HG03457 (cell line): ENCODE data around the gene TXNDC2.
"Not testable (repeated sequence)": the region's sequence is repeated elsewhere in the genome, so short reads cannot be mapped to it uniquely, and the experiment has no call there.

Experiments used
- ATAC-seq: cut with Tn5 transposase; IDR thresholded peaks from one replicate; pipeline ENCODE4 v1.9.1; 2021; ENCODE audit warnings: moderate number of reproducible peaks; ENCODE audit not compliant: unreplicated experiment

TXNDC2 gene

DNA sequence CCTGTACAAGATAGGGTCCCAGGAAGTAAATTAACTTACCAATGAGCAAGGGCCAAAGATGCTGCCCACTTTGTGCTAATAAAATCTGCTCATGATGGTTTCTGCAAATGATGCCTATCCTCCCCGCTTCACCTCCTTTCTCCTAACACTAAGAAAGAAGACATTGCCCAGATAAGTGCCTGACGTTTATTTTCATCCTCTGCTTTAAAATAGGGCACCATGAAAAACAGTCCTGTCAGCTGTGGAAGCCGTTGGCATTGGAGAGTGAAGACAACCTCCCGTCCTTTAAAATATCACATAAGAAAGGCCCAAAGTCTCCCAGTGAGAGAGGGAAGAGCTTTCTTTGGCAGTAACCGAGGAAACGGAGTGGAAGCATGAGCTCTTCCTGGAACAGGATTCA, 1.7 kb upstream of the TXNDC2 start:
- no peak for ATAC-seq

DNA sequence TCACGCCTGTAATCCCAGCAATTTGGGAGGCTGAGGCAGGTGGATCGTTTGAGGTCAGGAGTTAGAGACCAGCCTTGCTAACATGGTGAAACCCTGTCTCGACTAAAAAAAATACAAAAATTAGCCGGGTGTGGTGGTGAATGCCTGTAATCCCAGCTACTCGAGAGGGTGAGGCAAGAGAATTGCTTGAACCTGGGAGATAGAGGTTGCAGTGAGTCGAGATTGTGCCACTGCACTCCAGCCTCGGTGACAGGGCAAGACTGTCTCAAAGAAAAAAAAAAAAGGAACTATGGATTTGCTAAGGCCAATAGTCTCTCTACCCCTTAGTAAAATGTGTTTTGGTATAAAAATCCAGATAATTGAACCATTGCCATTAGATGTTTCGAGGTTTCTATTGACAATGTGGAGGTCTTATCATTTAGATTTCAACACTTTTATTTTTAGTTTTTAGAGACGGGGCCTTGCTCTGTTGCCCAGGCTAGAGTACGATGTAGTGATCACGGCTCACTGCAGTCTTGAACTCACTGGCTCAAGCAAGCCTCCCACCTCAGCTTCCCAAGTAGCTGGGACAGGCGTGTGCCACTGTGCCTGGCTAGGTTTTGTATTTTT, 1.1 kb upstream of the TXNDC2 start:
- ATAC-seq, result no peak

DNA sequence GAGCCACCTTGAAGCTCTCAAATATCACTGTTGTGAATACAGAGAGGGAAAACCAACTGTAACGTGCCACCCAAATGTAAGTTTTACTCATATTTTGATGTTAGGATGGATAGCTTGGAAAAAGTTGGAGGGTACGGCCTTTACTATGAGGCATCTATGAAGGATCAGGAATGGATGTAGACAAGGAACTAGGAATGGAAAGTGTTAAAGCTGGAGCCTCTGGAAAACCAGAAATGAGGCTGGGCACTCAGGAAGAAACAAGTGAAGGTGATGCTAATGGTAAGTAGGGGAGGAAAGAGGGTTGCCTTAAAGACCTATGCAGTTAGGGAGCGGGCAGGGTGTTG, 204 bp downstream of the TXNDC2 start:
- no peak for ATAC-seq

DNA sequence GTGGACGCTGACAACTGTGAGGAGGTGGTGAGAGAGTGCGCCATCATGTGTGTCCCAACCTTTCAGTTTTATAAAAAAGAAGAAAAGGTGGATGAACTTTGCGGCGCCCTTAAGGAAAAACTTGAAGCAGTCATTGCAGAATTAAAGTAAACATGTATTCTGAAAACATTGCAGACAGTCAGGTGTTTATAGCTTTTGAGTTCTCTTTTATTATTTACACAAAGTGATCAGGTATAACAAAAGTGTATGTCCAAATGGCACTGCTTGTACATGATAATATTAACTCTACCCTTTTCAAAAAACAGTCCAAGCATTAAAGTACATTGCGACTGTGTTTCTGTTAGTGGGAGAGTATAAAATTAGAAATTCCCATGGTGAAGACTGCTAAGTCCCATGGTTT, 2.2 kb downstream of the TXNDC2 start:
- ATAC-seq, result no peak

DNA sequence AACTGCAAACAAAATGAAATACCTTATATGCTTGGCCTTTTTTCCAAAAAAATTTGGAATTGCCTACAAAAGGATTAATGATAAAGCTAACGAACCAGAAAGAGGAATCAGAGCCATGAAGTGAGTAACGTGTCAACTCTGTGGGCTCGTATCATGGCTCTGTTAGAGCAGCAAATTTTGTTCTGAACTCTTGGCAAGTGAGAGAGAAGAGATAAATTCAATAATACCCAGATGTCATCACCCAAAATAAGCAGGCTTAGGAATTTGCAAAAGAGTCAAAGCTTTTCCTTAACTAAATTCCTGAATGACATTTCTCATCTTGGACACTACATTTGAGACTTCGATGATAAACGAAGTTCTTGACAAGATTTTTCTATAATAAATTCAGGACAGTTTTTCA, 4.4 kb downstream of the TXNDC2 start:
- no peak for ATAC-seq

DNA sequence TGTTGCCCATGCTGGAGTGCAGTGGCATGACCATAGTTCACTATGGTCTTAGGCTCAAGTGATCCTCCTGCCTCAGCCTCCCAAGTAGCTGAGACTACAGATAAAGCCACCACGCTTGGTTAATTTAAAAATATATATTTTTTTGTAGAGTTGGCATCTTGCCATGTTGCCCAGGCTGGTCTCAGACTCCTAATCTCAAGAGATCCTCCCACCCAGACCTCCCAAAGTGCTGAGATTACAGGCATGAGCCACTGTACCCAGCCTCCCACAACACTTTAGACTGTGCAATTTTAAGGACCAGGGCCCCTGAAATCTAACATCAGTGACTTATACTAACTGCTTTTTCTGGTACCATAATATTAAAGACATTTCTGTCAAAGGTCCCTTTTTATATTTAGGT, 5.2 kb downstream of the TXNDC2 start:
- no peak for ATAC-seq

DNA sequence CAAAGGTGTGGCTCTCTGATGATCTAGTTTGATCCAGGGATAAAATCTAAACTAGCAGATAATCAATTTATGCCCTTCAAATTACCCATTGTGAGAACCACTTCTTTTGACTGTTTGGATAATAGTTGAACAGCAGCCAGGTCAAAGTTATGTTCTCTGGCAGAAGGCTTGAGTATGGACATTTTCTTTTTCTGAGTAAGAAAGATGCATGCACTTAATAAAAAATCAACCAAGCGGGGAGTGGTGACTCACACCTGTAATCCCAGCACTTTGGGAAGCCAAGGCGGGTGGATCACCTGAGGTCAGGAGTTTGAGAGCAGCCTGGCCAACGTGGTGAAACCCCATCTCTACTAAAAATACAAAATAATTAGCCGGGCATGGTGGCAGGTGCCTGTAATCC, 5.7 kb downstream of the TXNDC2 start:
- ATAC-seq, result not testable (repeated sequence)

DNA sequence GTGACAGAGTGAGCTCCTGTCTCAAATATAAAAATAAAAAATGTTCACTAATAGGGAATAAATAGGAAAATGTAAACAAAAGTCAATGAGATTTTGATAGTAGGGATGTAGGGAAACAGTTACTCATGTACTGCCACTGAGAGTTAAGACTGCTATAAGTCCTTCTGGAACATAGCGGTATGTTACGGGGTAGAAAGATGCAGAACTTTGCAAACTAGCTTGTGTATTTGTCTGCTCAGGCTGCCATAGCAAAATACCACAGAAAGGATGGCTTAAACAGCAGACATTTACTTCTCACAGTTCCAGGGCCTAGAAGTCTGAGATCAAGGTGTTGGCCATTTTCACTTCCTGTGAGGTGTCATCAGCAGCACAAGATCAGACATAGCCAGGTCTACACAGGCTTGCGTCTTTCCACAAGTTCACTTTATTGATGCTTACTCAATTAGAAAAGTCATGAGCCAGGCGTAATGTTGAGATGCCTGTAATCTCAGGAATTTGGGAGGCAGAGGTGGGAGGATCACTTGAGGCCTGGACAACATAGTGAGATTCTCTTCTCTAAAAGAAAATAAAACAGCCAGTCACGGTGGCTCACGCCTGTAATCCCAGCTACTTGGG, 8.8 kb downstream of the TXNDC2 start:
- ATAC-seq, result no peak

DNA sequence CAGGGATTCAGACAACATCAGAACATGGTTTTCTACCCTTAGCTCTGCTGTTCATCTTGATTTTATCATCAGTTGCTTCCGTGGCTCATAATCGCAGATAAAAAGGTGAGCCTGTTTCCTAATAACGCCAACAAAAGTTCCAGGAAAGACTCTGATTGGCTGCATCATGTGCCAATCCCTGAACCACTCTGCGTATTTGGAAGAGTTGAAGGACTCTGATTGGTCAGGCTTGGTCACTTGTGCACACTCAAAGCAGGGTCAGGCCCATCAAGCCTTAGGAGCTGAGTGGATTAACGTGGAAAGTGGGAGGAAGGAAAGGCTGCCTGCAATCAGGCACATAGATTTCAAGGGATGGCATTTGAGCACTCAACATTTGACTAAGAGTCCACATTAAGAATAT, 11.4 kb downstream of the TXNDC2 start:
- ATAC-seq, result no peak

DNA sequence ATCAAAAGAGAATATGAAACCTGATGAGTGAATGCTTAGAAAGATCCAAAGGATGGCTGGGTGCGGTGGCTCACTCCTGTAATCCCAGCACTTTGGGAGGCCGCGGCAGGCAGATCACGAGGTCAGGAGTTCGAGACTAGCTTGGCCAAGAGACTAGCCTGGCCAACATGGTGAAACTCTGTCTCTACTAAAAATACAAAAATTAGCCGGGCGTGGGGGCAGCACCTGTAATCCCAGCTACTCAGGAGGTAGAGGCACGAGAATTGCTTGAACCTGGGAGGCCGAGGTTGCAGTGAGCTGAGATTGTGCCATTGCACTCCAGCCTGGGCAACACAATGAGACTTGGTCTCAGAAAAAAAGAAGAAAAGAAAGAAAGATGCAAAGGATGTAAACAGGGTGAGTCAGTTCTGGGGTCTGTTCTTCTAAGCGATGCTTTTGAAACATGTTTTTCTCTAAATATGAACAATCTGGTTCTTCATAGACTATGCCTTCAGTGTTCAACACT, 12.1 kb downstream of the TXNDC2 start:
- not testable (repeated sequence) for ATAC-seq

DNA sequence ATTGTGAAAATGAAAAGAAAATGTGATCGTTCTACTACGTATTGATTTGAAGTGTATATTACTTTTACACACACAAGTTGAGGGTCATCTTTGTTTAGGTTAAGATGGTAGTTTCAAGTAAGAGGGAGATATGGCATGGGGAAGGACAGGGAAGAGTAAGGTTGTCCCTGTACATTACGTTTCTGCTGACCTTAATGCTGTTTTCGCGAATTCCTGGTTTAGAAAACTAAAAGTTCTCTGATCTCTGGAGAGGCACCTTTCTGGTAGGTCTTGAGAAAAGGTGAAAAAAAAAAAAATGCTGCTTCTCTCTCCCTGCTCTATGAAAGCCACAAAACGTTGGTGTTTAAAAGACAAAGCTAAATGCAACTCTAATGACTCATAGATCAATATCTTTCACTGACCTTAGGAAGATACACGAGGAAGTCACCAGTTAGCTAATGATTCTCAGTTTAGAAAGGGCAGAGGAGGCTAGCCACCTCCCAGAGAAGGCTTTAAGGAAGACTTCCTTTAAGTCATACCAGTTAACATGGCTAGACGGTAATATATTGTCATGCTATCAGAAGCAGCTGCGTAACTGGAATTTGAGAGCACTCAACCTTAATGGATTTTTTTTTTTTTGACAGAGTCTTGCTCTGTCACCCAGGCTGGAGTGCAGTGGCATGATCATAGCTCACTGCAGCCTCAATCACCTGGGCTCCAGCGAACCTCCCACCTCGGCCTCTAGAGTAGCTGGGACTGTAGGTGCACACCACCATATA, 13.2 kb downstream of the TXNDC2 start:
- no peak for ATAC-seq

DNA sequence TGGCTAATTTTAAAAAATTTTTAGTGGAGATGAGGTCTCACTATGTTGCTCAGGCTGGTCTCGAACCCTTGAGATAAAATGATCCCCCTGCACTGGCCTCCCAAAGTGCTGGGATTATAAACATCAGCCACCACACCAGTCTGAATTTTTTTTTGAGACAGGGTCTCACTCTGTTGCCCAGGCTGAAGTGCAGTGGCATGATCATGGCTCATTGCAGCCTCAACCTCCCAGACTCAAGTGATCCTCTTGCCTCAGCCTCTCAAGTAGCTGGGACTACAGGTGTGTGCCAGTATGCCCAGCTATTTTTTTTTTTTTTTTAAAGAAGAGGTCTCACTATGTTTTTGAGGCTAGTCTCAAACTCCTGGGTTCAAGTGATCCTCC, 13.8 kb downstream of the TXNDC2 start:
- not testable (repeated sequence) for ATAC-seq

DNA sequence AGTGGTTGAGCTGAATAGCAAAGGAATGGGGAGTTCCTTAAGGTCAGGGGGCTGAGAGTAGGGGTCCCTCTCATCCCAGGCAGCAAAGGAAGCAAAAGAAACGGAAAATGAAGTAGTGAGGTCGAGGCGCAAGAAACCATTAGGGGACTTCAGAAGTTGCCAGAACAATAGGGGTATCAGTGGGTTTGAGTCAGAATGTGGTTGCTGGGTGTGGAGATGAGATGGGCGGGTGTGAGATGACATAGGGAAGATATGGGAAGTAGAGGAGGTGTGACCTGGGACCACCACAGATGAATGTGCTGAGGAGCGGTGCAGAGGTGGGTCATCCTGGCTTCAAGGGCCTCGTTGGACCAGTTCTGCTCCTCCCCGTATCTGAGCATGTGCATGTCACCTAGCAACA, 14.9 kb downstream of the TXNDC2 start:
- no peak for ATAC-seq

DNA sequence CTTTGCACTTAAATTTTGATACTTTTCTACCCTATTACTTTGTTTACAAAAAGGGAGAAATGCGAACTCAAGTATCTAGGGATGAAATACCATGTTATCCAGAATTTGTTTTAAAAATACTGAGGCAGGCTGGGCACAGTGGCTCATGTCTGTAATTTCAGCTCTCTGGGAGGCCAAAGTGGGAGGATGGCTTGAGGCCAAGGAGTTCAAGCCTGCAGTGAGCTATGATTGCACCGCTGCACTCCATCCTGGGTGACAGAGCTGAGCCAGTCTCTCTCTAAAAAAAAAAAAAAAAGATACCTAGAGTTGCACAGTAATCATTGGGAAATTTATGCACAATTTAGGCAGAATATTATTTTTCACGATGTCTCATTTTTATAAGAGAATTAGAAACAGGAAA, 15.6 kb downstream of the TXNDC2 start:
- ATAC-seq, result no peak

DNA sequence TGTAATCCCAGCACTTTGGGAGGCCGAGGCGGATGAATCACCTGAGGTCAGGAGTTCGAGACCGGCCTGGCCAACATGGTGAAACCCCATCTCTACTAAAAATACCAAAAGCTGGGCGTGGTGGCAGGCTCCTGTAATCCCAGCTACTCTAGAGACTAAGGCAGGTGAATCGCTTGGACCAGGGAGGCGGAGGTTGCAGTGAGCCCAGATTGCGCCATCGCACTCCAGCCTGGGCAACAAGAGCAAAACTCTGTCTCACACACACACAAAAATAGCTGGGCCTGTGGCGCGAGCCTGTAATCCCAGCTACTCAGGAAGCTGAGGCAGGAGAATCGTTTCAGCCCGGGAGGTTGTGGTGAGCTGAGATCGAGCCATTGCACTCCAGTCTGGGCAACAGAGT, 16.5 kb downstream of the TXNDC2 start:
- ATAC-seq, result not testable (repeated sequence)

DNA sequence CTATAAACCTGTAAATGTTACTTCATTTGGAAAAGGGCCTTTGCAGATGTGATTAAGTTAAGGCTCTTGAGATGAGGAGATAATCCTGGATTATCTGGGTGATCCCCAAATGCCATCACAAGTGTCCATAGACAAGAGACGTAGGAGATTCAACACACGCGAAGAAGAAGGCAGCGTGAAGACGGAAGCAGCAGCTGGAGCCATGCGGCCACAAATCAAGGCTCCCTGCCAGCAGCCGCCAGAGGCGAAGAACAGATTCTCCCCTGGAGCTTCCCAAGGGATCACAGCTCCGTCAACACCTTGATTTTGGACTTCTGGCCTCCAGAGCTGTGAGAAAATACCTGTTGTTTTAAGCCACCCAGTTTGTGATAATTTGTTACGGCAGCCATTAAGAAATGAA, 17.1 kb downstream of the TXNDC2 start:
- ATAC-seq, result no peak

DNA sequence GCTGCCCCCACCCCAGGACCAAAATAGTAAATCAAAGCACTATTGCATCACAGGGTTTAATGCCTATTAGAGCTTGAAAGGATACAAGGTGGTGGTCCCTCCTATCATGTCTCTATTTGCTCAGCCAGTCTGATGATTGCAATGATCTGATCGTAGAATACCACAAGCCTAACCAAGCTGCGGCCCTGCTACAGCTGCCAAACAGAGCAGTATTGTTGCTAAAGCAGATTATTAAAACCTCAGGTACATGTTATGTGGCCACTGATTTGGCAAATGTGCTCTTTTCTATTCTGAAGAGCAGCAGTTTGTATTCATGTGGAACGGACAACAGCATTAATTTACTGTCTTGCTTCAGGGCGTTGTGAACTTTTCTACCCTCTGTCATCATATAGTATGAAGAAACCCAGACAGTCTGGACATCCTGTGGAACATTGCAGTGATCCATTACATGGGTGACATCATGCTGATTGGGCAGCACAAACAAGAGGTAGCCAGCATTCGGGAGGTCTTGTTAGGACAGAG, 19.7 kb downstream of the TXNDC2 start:
- ATAC-seq, result no peak

DNA sequence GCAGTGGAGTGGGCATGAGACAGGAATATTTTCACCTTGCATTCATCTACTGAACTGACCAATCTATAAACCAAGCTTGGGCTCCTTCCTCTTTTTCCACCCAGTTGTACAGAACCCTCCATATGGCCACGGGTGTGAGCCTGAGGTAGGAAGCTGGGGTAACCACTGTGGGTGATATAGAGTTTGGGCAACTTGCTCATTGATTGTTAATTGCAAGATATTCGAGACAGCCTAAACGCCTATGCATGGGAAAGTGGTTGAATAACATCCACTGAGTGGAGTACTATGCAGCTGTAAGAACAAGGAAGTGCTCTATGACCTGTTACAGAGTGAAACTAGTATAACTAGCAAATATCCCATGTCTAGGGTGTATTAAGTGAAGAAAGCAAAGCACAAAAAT, 20.7 kb downstream of the TXNDC2 start:
- no peak for ATAC-seq

DNA sequence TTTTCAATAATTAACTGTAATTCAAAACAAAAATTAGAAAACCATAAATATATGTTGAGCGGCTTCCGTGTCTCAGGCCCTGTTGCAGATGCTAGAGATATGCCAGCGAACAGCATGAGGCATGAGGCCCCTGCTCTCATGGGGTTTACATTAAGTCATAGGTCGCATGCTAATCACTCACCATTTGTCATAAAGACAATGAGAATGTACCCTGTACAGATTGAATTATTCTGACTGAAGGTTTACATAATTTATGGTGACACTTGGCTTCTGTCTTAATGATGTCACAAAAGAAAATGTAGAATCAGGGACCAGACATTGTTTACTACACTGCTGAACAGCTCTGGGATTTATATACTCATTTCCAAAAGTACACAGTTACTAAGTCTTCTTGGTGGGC, 22.1 kb downstream of the TXNDC2 start:
- no peak for ATAC-seq

DNA sequence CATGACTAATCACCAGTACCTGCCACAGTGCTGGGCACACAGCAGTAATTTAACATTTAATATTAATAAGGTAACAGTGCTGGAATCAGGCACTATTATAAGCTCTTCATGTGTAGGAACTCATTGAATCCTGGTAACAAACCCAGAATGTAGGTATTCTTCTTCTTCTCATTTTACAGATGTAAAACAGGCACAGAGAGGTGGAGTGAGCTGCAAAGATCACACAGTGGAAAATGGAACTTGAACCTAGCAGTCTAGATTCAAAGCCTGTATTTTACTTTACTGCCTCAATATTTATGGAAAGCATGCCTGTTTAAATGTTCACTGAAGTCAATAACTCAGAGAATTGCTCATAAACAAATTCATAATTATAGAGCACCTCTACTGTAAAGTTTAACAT, 24.3 kb downstream of the TXNDC2 start:
- ATAC-seq, result no peak

DNA sequence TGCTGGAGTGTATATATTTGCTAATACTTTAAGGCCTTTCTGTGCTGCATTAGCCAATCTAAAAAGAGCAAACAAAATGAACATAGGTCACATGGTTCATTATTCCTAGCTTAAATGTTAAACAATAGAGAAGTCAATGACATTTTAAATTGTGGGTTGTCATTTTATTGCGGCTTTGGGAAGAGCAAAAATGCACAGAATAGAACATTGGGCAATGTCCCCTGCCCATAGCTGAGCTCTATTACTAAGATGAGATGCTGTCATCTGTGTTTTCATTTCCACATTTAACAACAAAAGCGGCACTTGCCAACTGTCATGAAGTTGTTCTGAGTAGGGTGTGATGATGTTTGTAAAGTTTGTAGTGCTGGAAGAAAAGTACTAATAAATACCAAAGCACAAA, 24.9 kb downstream of the TXNDC2 start:
- no peak for ATAC-seq

DNA sequence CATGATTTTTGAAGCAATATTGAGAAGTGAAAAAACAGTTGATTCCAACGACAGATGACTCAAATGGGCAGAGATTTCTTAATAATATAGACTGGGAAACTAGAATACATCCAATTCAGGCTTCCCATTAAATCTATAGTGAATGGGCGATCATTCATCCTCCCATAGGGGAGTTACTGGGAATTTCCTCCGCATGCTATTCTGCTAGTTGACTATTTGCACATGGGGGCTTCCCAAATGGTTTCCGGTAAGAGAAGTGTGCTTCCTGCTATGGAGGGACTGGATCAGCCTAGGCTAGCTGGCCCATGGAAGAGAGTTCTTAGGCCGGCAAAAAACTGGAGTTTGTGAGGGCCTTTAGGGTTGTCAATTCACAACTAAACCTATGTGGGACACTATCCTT, 25.5 kb downstream of the TXNDC2 start:
- no peak for ATAC-seq
